Germinal center (tissue), 1 donor: Measurements from ENCODE around the gene GSK3A.

Source experiments
- DNase-seq: peaks from one replicate; pipeline ENCODE4 v3.0.0; 2012; ENCODE audit warnings: mixed read lengths, low spot score

The GSK3A gene

GRCh38 chr19:42248270-42249148, 6.1 kb upstream of the GSK3A start:
- DNase-seq = no peak

DNA sequence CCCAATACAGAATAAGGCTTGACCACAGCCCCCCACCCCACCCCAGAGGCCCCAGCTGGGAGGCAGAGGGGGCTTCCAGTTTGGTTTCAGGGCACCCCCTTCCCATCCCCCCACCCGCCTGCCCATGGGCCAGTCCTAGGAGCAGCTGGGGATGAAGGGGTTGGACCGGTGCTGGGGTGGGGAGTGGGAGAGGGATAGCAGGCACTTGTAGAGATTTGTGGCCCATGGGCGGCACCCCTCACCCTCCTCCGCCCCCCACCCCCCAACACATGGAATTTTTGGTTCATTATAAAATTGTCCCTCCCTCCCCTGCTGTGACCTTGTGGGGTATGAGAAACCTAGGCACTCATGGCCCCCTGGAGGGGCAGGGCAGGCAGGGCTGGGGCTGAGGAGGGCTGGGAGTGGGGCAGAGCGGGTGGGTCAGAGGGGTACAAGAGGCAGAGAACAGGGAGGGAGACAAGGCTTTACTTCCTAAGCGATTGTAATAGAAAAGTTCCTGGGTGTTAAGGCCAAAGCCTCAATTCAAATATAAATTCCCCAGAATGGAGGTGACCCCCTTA, 5.3 kb upstream of the GSK3A start:
- no peak for DNase-seq

DNA sequence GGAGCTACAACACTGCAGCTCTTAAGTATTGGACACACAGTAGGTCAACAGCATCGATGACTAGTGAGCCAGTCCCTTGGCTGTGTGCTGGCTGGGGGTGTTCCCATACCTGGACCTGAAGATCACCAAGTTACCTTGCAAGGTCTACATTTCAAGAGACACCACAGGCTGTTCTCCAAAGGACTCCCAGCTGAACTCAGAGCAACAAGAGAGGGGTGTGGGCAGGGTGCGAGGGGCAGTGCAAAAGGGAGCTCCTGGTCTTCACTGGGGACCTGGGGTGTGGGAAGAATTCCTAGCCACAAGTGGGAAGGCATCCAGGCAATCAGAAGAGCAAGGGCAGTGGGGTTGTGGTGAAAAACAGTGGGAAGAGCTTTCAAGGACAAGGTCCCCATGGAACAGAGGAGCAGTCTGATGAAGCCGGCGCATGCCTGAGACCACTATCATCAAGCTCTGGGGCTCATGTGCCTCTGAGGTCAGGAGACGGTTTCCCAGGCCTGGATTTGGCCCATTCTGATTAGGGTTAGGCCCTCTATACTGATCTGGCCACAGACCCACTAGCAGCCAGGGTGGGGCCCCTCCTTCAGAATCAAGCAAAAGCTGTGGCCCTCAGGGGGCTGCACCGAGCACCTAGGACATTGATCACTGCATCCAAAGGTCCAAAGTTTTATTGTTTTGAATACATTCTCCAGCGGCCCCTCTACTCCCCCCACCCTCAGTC, 4.7 kb upstream of the GSK3A start:
- DNase-seq = no peak

- no peak for DNase-seq
Measured at GRCh38 chr19:42246143-42246921, 3.9 kb upstream of the GSK3A start.

GRCh38 chr19:42245231-42245630, 2.8 kb upstream of the GSK3A start:
- no peak for DNase-seq

DNA sequence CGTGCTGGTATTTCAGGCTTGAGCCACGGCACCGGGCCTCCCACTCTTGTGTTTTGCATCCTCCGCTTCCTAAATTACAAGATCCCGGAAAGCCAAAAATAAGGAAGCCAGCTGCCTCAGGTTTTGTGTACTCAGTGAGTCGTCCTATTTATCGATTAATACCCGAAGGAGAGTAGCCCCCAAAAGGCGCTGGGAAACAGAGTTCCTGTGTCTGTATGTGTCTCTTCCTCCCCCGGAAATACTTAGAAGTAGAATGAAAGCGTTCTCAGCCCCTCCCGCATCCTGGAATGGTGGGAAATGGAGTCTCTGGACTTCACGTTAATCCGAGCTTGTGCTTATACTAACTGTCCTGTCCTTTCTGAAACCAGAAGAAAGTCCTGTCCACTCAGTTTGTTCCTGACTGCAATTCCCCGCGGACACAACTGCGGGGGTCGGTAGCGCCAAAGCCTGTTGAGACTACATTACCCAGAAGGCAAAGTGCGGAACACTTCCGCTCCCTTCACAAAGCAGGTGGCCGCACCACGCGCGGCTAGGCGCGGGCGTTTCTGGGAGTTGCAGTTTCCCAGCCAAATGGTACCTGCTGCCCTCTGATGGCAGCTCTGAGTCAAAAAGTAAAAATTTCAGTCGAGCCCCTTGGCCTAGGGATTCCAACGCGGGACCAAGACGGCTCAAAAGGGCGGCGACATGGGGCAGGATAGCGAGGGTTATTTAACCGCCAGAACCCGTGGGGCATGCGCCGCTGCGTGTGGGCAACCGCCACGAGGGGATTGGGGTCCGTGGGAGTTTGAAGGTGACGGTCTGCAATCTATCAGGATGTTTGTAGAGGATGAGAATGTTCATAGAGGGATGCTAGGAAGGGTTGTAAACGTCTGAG, 2.2 kb upstream of the GSK3A start:
- DNase-seq = peak; percentile 87

DNA sequence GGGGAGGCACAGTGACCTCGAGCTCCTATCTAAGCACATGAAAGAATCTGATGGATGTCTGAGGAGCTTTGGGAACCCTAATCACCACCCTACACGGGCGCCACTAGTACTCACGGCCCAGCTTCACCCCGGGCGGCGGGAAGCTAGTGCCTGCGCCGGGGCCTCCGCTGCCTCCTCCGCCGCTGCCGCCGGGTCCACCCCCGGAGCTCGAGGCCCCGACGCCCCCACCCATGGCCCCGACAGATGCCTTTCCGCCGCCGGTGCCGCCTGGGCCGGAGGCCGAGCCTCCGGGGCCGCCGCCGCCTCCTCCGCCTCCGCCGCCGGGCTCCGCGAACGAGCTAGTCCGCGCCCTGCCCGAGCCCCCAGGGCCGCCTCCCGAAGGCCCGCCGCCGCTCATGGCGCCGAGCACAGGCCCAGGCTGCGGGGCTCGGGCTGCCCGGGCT, 312 bp downstream of the GSK3A start:
- DNase-seq = peak; percentile 19

DNA sequence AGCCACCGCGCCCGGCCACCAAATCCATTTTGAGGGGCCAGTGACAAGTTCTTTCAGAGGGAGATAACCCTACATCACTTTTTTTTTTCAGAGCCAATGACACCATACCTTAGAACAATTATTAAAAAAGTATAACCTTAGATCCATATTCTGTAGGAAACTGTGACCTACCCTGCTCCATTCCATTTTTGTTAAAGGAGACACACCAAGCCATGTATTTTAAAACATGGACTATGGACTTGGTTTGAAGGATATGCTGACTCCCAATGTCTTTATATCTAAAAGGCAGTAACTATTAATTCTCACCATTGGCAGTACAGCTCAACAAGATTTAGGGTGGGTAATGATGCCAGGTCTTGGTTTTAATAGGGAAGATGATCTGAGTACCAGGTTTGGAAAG, 1.1 kb downstream of the GSK3A start:
- no peak for DNase-seq

GRCh38 chr19:42239544-42240220, 2.7 kb downstream of the GSK3A start:
- no peak for DNase-seq

- no peak for DNase-seq
Measured at GRCh38 chr19:42235181-42235580, 7.2 kb downstream of the GSK3A start.

DNA sequence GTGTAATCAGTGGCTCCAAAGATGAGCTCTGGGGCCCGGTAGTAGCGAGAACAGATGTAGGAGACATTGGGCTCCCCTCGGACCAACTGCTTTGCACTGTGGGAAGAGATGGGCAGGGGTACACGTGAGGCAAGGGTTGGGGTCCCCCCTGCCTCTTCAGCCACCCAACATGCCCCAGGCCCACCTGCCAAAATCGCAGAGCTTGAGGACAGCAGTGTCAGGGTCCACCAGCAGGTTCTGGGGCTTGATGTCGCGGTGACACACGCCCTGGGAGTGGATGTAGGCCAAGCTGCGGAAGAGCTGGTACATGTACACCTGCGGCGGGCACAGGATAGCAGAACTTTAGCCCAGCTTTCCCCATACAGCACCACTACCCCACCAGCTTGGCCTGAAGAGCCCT, 8.0 kb downstream of the GSK3A start:
- DNase-seq = no peak

DNA sequence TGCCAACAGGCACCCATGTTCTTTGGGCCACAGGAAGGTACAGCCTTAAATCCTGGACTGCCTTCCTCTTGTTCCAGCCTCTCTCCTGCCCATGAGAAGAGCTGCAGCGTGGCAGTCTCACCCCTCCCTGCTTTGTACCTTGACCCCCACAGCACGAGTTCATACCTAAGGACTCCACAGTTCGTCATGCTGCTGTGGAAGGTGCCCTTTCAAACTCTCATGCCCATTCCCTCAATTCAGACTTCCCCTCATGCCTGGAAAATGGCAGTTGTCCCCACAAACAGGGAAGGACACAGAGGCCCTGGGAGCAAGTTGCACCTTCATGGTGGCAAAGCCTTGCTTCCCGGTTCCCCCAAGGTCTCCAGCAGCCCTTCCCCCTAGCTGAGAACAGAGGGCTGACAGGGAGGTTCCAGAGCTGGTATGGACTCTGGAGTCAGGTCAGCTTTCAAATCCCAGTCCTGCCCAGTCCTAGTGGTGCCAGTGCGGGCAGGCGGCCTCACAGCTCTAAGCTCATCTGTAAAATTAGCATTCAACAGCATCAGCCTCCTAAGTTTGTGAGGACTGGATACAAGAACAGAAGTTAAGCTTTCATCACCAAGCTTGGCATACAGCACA, 8.6 kb downstream of the GSK3A start:
- no peak for DNase-seq

DNA sequence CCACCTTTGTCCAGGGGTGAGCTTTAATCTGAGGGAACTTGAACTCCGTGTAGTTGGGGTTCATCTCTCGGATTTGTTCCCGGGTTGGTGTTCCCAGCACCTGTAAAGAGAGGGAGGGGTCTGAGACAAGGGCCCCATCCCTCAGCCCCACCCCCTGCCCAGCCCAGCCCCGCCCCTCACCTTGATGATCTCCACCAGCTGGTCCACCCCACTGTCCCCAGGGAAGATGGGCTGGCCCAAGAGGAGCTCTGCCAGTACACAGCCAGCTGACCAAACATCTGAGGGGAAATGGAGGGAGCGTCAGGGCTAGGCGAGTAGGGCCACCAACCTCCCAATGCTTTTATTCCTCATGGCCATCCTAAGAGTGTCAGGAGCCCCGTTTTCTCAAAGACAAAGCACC, 9.3 kb downstream of the GSK3A start:
- DNase-seq = no peak

DNA sequence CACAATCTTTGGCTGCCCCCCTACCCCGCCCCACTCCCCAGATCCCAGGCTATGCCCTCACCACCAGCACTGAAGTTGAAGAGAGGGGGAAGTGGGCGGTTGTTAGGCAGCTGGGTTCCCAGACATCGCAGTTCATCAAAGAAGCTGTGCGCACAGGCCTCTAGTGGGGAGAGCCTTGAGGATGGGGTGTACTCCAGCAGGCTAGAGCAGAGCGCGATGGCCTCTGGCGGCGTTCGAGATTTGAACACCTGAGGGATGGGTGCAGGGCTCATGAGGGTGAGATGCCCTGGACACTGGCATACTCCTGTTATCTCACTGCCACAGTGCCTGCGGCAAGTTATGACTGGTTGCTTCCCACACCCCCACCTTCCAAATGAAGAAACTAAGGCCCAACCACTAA, 10.0 kb downstream of the GSK3A start:
- no peak for DNase-seq

- no peak for DNase-seq
Measured at GRCh38 chr19:42230571-42230970, 11.8 kb downstream of the GSK3A start.

GRCh38 chr19:42229855-42230351, 12.5 kb downstream of the GSK3A start:
- DNase-seq = no peak

- no peak for DNase-seq
Measured at GRCh38 chr19:42229301-42229854, 13.0 kb downstream of the GSK3A start.

- no peak for DNase-seq
Measured at GRCh38 chr19:42228641-42229040, 13.8 kb downstream of the GSK3A start.

DNA sequence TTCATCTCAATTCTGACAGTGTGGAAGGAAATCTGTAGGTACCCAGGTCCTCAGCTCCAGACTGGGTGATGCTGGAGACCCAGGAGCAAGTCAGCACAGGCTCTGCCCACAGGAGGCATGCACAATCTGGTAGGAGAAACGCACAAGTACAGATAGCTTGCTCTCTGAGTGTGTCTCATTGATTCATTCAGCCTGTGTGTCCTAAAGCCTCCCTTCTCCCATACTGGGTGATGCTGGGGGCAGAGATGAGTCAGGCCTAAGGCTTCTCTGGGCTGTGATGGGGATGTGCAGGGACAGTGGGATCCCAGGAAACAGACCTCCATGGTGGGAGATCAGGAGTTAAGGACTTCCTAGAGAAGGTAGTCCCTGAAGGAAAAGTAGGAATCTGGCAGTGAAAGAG, 15.5 kb downstream of the GSK3A start:
- no peak for DNase-seq
